Activated naive CD8-positive, alpha-beta T cell treated with anti-CD3 and anti-CD28 coated beads, Interleukin-2, amount 10 ng/mL, durations not matched to agents 7 days and 5 days (primary cell): Measurements from ENCODE around the gene MYH7. TPM values are rescaled to one million over a fixed set of nuclear protein-coding genes. Genes with fewer than 3 reads are reported as not detected.

Source experiments
- ATAC-seq: fragments of 150-1000 bp; cut with Tn5 transposase; one replicate; pipeline ENCODE4 v1.10.0; 2021; ENCODE audit warnings: low read depth, moderate library complexity
- POLR2A ChIA-PET: fragments of 350-600 bp; sonication (Branson Sonifier 250); formaldehyde crosslinking; loops from one replicate; lab custom pipeline; 2021; ENCODE audit warnings: antibody characterized with exemption; lab: Charles Lee
- DNase-seq: peaks from one replicate; pipeline ENCODE4 v3.0.0; 2021
- H3K27ac Mint-ChIP-seq: one replicate; pipeline ENCODE4 v1.8.0; 2022; ENCODE audit warnings: mild to moderate bottlenecking, mixed read lengths
- H3K27me3 Mint-ChIP-seq: one replicate; pipeline ENCODE4 v1.8.0; 2022; ENCODE audit warnings: mild to moderate bottlenecking, moderate library complexity, mixed read lengths
- H3K36me3 Mint-ChIP-seq: one replicate; pipeline ENCODE4 v1.8.0; 2021; ENCODE audit warnings: mild to moderate bottlenecking, mixed read lengths
- H3K4me1 Mint-ChIP-seq: one replicate; pipeline ENCODE4 v1.8.0; 2021; ENCODE audit warnings: mixed read lengths
- H3K4me3 Mint-ChIP-seq: one replicate; pipeline ENCODE4 v1.8.0; 2022; ENCODE audit warnings: mild to moderate bottlenecking, moderate library complexity, mixed read lengths
- H3K9me3 Mint-ChIP-seq: one replicate; pipeline ENCODE4 v1.8.0; 2021; ENCODE audit warnings: mixed read lengths
- total RNA-seq, 2 experiments: library from RNA; stranded (reverse); gene quantifications; one replicate each; pipeline ENCODE4 v1.2.3, GENCODE V29; 2021

Gene MYH7
- total RNA-seq, 2 experiments from 2014 or later = not detected

DNA sequence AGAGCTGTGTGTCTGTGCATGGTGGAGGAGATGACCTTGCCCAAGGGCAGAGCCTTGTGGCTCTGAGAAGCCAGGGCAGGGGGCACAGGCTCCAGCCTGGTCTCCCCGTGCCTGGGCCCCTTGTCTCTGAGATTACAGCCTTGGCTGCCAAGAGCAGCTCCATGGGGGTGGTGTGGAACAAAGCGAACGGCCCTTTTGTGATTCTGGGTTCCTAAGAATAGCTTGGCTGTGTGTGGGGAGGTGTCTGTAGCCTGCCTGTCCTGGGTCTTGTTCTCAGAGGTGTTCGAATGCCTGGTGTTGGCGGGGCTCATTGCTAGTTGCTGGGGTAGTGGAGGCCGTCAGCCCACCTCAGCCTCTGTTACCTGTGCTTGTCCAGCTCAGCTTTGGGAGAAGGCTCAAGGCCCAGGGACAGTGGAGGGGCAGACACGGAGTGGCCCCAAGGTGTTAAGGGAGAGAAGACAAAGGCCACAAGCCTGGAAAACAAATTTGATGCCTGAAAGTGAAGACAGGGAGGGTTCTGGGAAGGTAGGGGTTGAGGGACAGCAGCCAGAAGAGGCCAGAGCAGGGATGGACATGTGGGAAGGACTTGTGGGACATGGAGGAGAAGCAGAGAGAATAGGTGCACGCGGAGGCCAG is 7.4 kb upstream of the MYH7 start:
- no peak overlapping the region for H3K27ac Mint-ChIP-seq
- no peaks in the 10 kb centered on the region for H3K36me3 Mint-ChIP-seq
- DNase-seq (no peak), ATAC-seq (no peak)
- no peak overlapping the region for H3K4me3 Mint-ChIP-seq
- POLR2A ChIA-PET = no interaction called here
- H3K9me3 Mint-ChIP-seq = no peaks in the 10 kb centered on the region
- H3K4me1 Mint-ChIP-seq = peaks cover 10% of the 10 kb centered on the region
- H3K27me3 Mint-ChIP-seq = peaks cover 8% of the 10 kb centered on the region

DNA sequence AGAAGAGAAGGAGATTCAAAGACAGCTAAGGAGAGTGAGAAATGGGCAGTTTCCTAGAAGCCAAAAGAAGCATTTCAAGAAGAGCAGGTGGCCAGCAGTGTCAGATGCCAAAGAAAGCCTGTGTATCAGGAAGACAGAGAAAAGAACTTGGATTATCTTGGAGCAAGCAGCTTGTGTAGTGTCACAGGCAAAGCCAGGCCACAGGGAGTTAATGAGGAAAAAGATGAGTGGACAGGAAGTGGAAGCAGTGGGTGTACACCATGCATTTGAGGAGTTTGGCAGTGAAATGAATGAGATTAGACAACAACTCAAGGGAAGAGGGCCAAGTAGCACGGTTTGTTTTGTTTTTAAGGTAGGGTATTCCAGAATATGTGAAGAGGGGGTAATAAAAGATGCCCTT is 5.6 kb upstream of the MYH7 start:
- H3K4me3 Mint-ChIP-seq = no peak overlapping the region

DNA sequence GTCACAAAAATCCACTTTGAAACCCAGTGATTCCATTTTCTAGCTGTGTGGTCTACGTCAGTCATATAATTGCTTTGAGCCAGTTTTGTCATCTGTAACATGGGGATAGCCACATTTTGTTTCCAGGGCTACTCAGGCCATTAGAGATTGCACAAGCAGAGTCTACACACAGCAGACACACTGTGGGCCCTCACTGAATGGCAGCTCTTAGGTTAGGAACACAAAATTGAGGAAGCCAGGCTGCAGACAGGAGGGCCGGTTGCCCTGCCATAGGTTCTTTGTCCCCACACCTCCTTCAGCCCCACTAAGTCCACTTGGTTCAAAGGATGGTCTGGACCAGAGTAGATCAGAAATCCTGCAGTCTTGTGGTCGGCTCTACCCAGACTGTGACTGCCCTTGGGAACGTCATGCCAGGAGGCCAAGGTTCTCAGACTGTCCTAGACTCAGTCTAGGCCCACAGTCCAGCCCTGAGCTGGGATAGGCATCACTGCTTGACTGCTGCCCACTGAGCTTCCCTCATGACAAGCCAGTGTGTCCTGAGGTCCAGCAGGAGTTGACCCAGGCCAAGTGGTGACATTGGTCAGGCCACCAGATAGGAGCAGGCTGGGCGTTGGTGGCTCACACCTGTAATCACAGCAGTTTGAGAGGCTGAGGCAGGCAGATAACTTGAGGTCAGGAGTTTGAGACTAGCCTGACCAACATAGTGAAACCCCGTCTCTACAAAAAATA is 3.8 kb upstream of the MYH7 start:
- Mint-ChIP-seq H3K27ac (no peak overlapping the region), H3K4me1 (peaks cover 4% of the 10 kb centered on the region), H3K4me3 (no peak overlapping the region), H3K27me3 (peaks cover 6% of the 10 kb centered on the region), H3K36me3 (no peaks in the 10 kb centered on the region), H3K9me3 (no peaks in the 10 kb centered on the region)
- ATAC-seq = no peak
- POLR2A ChIA-PET = no interaction called here
- DNase-seq = no peak

More for the DNA sequence above, 5.6 kb upstream of the MYH7 start:
- H3K4me1 Mint-ChIP-seq = peaks cover 4% of the 10 kb centered on the region
- DNase-seq (no peak), ATAC-seq (no peak)
- H3K9me3 Mint-ChIP-seq = no peaks in the 10 kb centered on the region
- H3K27ac Mint-ChIP-seq = no peak overlapping the region
- no peaks in the 10 kb centered on the region for H3K36me3 Mint-ChIP-seq
- peaks cover 8% of the 10 kb centered on the region for H3K27me3 Mint-ChIP-seq
- POLR2A ChIA-PET = no interaction called here

DNA sequence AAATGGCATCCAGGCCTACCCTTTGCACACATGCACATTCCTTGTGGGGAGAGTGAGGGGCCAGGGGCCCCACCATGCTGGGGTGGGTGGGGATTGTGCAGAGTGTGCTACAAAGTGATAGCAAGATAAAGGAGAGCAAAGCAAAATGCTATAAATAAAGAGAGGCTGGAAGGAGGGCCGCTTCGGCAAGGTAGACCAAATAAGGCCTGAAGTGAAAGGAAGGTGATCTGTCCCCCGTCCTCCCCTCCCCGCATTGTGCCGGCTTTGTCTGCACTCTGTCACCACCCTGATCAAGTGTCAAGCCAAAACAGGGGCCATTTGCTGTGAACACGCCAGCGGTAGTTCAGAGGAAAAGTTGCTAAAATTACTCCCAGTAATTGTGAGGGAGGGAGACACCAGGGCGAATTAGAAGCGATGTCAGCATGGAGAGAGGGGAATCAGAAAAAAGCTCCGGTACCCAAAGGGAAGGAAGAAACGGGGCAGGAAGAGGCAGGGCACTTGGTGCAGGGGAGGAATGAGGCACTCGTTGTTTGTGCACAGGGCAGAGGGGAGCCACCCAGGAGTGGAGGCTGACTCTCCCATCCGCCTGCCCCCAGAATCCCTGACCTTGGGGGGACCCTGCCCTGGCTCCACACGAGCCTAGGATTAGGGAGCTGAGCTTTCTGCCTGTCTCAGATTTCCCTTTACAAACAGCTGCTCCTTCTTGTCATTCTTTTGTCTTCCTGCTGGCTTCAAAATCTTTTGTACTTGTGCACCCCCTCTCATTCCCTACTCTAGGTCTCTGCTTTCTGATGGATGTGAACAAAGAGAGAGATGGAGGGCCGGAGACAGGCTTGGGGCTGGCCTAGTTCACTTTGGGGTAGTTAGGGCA is 2.9 kb upstream of the MYH7 start:
- Mint-ChIP-seq H3K36me3 (no peaks in the 10 kb centered on the region), H3K9me3 (no peaks in the 10 kb centered on the region), H3K27me3 (peaks cover 8% of the 10 kb centered on the region), H3K4me1 (peaks cover 4% of the 10 kb centered on the region), H3K27ac (no peak overlapping the region), H3K4me3 (no peak overlapping the region)
- peak; percentile 34 for ATAC-seq
- POLR2A ChIA-PET = no interaction called here
- no peak for DNase-seq

DNA sequence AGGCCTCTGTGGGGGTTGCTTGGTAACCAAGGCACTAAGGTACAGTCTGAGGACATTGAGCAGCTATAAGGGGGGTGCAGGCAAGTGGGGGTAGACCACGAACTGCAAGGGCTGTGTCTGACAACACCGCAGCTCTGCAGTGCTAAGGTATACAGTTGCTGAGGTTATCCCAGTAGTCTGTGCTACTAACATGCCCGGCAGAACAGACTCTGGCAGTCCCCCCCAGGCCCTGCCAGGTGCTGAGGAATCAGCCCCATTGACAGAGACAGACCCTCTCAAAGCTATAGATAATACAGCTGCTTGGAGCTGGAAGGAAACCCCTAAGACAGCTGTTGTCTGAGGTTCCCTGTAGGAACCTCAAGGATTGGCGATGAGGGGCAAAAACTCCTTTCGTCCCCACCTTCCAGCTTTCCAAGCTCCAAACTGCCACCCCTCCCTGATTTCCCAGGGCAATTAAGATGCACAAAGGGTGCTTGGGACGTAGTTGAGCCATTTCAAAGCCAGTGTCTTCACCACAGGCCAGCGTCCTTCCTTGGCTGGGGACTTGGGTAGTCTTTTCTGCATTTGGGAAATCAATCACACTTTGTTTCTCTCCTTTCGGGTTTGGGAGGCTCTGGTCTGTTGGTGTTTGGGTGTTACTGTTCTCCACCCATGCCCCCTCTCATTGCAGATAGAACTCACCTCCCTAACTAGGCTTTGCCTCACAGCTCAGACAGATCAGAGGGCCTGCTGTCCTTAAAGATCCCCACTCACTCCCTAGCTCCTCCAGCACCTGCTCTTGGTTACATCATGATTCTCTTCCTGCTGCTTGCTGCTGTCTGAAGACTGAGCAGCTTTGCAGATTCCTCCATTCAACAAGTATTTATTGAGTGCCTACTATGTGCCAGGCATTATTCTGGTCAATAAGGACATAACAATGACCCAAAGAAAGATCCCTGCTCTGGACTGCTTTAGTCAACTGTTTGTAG is 2.0 kb upstream of the MYH7 start:
- peaks cover 4% of the 10 kb centered on the region for H3K27me3 Mint-ChIP-seq
- H3K9me3 Mint-ChIP-seq = no peaks in the 10 kb centered on the region
- H3K36me3 Mint-ChIP-seq = no peaks in the 10 kb centered on the region
- POLR2A ChIA-PET = no interaction called here
- peaks cover 4% of the 10 kb centered on the region for H3K4me1 Mint-ChIP-seq
- no peak for ATAC-seq
- no peak for DNase-seq
- no peak overlapping the region for H3K4me3 Mint-ChIP-seq
- no peak overlapping the region for H3K27ac Mint-ChIP-seq

DNA sequence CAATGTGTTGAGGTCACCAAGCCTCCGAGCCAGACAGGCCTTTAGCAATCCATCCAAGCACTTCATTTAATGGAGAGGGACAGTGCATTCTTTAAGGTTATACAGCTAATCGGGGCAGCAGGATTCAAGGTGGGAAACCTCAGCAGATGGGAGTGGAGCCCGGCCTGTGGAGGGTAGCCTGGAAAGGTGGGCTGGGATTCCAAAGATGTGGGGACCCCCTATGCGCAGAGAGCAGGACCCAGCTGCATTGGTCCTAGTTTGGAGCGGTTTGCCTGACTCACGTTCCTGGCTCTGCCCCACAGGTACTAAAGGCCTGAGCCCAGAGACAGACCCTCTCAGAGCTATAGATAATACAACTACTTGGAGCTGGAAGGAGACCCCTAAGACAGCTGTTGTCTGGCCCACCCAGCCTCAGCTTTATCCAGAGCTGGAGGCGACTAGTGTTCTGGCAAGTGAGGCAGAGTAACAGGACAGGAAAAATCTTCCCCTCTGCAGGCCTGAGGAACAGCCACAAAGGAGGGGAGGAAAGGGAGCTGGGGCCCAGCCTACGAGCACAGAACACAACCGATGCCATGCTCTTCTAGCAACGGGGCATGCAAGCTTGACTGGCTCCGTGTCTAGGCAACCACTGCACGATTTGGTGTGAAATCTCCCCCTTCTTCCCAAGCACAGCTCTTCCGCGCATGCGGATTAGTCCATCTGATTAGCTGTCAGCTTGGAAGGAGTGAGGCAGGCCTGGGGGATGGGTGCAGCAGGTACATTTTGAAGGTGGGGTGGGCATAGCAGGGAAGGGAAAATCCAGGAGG is 1.1 kb upstream of the MYH7 start:
- Mint-ChIP-seq H3K36me3 (no peaks in the 10 kb centered on the region), H3K27me3 (peaks cover 4% of the 10 kb centered on the region), H3K27ac (no peak overlapping the region), H3K4me1 (peaks cover 4% of the 10 kb centered on the region), H3K4me3 (no peak overlapping the region), H3K9me3 (no peaks in the 10 kb centered on the region)
- POLR2A ChIA-PET = no interaction called here
- DNase-seq = no peak
- ATAC-seq = no peak

DNA sequence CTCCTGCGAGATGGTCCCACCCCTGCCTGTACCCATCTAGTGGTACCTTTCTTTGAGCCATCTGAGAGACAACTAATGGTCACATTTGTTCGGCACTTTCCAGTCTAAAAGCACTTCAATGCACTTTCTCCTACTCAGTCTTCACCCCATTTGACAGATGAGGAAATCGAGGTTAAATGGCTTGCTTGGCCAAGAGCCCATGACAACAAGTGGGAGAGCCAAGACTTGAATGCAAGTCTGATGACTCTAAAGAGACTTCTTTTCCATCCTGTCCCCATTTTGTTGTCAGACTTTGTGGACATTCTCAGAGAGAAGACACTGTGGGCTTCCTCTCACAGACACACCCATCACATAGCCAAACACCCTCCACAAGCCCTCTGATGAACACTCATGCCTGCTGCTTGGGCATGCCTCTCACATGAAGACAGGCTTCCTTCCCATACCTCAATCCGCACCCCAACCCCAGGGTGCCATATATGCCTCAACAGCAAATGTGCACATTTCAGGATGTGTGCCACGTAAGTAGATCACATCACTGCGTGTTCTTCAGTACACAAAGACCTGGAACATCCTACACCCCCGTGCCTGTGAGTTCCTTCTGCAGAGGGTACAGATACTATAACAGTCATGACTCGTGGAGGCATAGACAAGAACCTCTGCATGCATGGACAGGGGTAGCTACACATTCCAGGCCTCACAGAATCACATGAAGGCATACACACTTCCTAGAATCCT is 805 bp downstream of the MYH7 start:
- H3K36me3 Mint-ChIP-seq = no peaks in the 10 kb centered on the region
- peaks cover 4% of the 10 kb centered on the region for H3K27me3 Mint-ChIP-seq
- H3K9me3 Mint-ChIP-seq = no peaks in the 10 kb centered on the region
- ATAC-seq = no peak
- H3K27ac Mint-ChIP-seq = no peak overlapping the region
- no peak overlapping the region for H3K4me3 Mint-ChIP-seq
- DNase-seq = peak; percentile 4
- POLR2A ChIA-PET = no interaction called here
- H3K4me1 Mint-ChIP-seq = peaks cover 7% of the 10 kb centered on the region

DNA sequence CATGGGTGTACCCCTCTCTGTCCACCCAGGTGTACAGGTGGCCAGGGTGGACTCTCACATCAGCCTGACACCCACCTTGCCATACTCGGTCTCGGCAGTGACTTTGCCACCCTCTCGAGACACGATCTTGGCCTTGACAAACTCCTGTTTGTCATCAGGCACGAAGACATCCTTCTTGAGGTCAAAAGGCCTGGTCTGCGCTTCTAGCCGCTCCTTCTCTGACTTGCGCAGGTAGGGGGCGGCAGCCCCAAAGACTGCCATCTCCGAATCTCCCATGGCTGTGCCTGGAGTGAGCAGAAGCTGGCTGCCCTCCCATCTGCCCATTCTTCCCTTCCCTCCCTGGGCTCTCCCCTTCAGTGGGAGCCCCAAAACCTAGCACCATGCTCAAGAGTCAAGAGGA is 2.0 kb downstream of the MYH7 start:
- H3K36me3 Mint-ChIP-seq = no peaks in the 10 kb centered on the region
- H3K9me3 Mint-ChIP-seq = no peaks in the 10 kb centered on the region
- POLR2A ChIA-PET = no interaction called here
- H3K4me3 Mint-ChIP-seq = no peak overlapping the region
- H3K4me1 Mint-ChIP-seq = peaks cover 7% of the 10 kb centered on the region
- H3K27ac Mint-ChIP-seq = no peak overlapping the region
- H3K27me3 Mint-ChIP-seq = peaks cover 5% of the 10 kb centered on the region
- no peak for ATAC-seq
- DNase-seq = peak; percentile 19

DNA sequence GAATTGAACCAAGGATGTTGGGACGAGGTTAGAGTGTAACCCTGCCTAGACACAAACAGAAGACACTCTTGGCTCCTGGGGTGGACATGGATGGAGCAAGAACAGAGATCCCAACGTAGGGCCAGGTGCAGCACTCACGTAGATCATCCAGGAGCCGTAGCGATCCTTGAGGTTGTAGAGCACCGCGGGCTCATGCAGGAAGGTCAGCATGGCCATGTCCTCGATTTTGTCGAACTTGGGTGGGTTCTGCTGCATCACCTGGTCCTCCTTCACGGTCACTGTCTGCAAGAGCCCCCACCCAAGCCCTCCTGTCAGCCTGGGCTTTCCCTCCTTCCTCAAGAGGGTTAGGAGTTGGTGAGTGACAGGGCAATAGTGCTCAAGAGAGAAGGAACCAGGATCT is 2.5 kb downstream of the MYH7 start:
- POLR2A ChIA-PET = no interaction called here

DNA sequence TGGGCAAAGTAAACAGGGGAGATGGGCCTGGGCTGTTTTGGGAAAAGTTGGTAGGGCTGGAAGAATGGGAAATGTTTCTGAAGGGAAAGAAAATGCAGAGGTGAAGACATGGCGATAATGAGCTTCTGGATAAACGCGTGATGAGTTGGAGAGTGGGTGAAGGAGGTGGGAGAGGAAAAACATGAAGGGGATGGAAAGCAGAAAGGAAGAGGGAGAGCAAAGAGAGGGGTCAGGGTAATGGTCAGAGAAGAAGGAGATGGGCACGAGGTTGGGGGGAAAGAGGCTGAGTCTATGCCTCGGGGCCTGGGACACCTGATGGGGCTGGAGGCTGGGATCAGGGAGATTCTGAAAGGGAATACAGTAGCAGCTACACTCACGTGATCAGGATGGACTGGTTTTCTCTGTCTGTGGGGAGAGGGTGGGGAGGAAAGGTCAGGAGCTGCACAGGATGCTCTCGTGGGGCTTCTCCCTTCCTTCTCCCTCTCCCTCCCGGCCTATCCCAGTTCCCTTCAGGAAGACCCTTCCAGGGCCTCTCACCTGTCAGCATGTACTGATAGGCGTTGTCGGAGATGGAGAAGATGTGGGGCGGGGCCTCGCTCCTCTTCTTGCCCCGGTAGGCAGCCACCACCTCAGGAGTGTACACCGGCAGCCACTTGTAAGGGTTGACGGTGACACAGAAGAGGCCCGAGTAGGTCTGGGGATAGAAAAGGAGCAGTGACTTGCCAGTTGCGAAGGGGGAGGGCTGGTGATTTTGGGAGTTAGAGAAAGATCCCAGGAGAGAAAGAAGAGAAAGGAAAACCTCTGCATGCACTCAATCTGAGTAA is 3.1 kb downstream of the MYH7 start:
- Mint-ChIP-seq H3K4me1 (peaks cover 5% of the 10 kb centered on the region), H3K9me3 (no peaks in the 10 kb centered on the region)

More for the DNA sequence above, 2.5 kb downstream of the MYH7 start:
- peaks cover 4% of the 10 kb centered on the region for H3K27me3 Mint-ChIP-seq
- H3K36me3 Mint-ChIP-seq = no peaks in the 10 kb centered on the region
- ATAC-seq (no peak), DNase-seq (peak; percentile 10)
- peaks cover 5% of the 10 kb centered on the region for H3K4me1 Mint-ChIP-seq
- H3K27ac Mint-ChIP-seq = no peak overlapping the region
- H3K4me3 Mint-ChIP-seq = no peak overlapping the region
- no peaks in the 10 kb centered on the region for H3K9me3 Mint-ChIP-seq

DNA sequence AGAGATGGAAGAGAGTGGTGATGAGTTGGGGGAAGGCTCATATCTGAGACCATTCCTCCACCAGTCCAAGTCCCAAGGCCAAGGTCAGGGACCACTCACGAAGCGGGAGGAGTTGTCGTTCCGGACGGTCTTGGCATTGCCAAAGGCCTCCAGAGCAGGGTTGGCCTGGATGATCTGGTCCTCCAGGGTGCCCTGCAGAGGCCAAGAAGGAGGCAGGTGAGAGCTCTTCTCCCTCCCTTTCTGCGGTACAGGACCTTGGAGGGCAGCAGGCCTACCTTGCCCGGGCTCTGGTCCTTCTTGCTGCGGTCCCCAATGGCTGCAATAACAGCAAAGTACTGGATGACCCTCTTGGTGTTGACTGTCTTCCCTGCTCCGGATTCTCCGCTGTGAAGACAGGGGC is 4.0 kb downstream of the MYH7 start:
- no peak overlapping the region for H3K27ac Mint-ChIP-seq
- DNase-seq (peak; percentile 9), ATAC-seq (no peak)
- H3K36me3 Mint-ChIP-seq = no peaks in the 10 kb centered on the region
- no peak overlapping the region for H3K4me3 Mint-ChIP-seq
- POLR2A ChIA-PET = no interaction called here
- H3K9me3 Mint-ChIP-seq = no peaks in the 10 kb centered on the region
- peaks cover 4% of the 10 kb centered on the region for H3K27me3 Mint-ChIP-seq
- peaks cover 5% of the 10 kb centered on the region for H3K4me1 Mint-ChIP-seq

More for the DNA sequence above, 3.1 kb downstream of the MYH7 start:
- Mint-ChIP-seq H3K27me3 (peaks cover 4% of the 10 kb centered on the region), H3K36me3 (no peaks in the 10 kb centered on the region), H3K27ac (no peak overlapping the region), H3K4me3 (no peak overlapping the region)
- ATAC-seq = no peak
- peak; percentile 13 for DNase-seq
- POLR2A ChIA-PET = no interaction called here
